ENCODE data around the gene RNF123. TPM values are rescaled to one million over a fixed set of nuclear protein-coding genes. Genes with fewer than 3 reads are reported as not detected.
"Not testable (repeated sequence)": the region's sequence is repeated elsewhere in the genome, so short reads cannot be mapped to it uniquely, and the experiment has no call there.

The RNF123 gene
- total RNA-seq, 1 donor from 2014 or later, result 31.3 TPM

GRCh38 chr3:49733551-49733950 lies 44.2 kb downstream of the RNF123 start:
- H3K36me3 ChIP-seq (ENCODE audit: control insufficient read depth in 3 of 3, insufficient read depth in 3 of 3, low read length in 3 of 3), result peaks cover 41 to 50% (median 45%) of the 10 kb centered on the region in 3 donors
- no peak overlapping the region for H3K4me3 ChIP-seq (ENCODE audit: low read length in 3 of 3)
- no peaks in the 10 kb centered on the region for H3K9me3 ChIP-seq (ENCODE audit: control insufficient read depth in 3 of 3, low read length in 3 of 3)
- H3K9ac ChIP-seq (ENCODE audit: low read depth in 1 of 3, low read length in 3 of 3), result no peak overlapping the region
- H3K4me1 ChIP-seq (ENCODE audit: control insufficient read depth in 3 of 3, insufficient read depth in 3 of 3, low read length in 3 of 3), result no peaks in the 10 kb centered on the region
- H3K27ac ChIP-seq (ENCODE audit: low read depth, low read length), result no peak overlapping the region
- no peaks in the 10 kb centered on the region for H3K27me3 ChIP-seq (ENCODE audit: control insufficient read depth in 3 of 3, insufficient read depth in 3 of 3, low read length in 3 of 3)

GRCh38 chr3:49734752-49735151 lies 45.4 kb downstream of the RNF123 start:
- Histone ChIP-seq H3K27ac (ENCODE audit: low read depth, low read length) (no peak overlapping the region), H3K36me3 (ENCODE audit: control insufficient read depth in 3 of 3, insufficient read depth in 3 of 3, low read length in 3 of 3) (peaks cover 41 to 52% (median 45%) of the 10 kb centered on the region in 3 donors), H3K4me1 (ENCODE audit: control insufficient read depth in 3 of 3, insufficient read depth in 3 of 3, low read length in 3 of 3) (no peaks in the 10 kb centered on the region), H3K9ac (ENCODE audit: low read depth in 1 of 3, low read length in 3 of 3) (no peak overlapping the region), H3K27me3 (ENCODE audit: control insufficient read depth in 3 of 3, insufficient read depth in 3 of 3, low read length in 3 of 3) (no peaks in the 10 kb centered on the region), H3K4me3 (ENCODE audit: low read length in 3 of 3) (no peak overlapping the region), H3K9me3 (ENCODE audit: control insufficient read depth in 3 of 3, low read length in 3 of 3) (no peaks in the 10 kb centered on the region)

GRCh38 chr3:49738067-49738713 lies 48.8 kb downstream of the RNF123 start:
- H3K36me3 ChIP-seq (ENCODE audit: control insufficient read depth in 3 of 3, insufficient read depth in 3 of 3, low read length in 3 of 3), result peaks cover 20 to 35% (median 35%) of the 10 kb centered on the region in 3 donors

DNA sequence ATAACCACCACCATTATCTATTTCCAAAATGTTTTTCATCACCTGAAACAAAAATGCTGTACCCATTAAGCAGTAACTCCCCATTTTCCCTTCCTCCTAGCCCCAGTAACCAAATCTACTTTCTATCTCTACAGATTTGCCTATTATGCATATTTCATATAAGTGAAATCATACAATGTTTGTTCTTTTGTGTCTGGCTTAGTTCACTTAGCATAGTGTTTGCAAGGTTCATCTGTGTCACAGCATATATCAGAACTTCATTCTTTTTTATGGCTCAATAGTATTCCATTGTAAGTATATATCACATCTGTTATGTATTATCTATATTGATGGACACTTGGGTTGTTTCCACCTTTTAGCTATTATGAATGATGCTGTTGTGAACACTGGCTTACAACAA lies 51.1 kb downstream of the RNF123 start:
- Histone ChIP-seq H3K4me3 (ENCODE audit: low read length in 3 of 3) (no peak overlapping the region), H3K9me3 (ENCODE audit: control insufficient read depth in 3 of 3, low read length in 3 of 3) (no peaks in the 10 kb centered on the region), H3K4me1 (ENCODE audit: control insufficient read depth in 3 of 3, insufficient read depth in 3 of 3, low read length in 3 of 3) (no peaks in the 10 kb centered on the region), H3K36me3 (ENCODE audit: control insufficient read depth in 3 of 3, insufficient read depth in 3 of 3, low read length in 3 of 3) (peaks cover 11 to 24% (median 20%) of the 10 kb centered on the region in 3 donors), H3K27me3 (ENCODE audit: control insufficient read depth in 3 of 3, insufficient read depth in 3 of 3, low read length in 3 of 3) (no peaks in the 10 kb centered on the region), H3K27ac (ENCODE audit: low read depth, low read length) (no peak overlapping the region), H3K9ac (ENCODE audit: low read depth in 1 of 3, low read length in 3 of 3) (no peak overlapping the region)

More at GRCh38 chr3:49738067-49738713, 48.8 kb downstream of the RNF123 start:
- Histone ChIP-seq H3K9ac (ENCODE audit: low read depth in 1 of 3, low read length in 3 of 3) (no peak overlapping the region), H3K9me3 (ENCODE audit: control insufficient read depth in 3 of 3, low read length in 3 of 3) (no peaks in the 10 kb centered on the region), H3K27ac (ENCODE audit: low read depth, low read length) (no peak overlapping the region), H3K4me3 (ENCODE audit: low read length in 3 of 3) (no peak overlapping the region), H3K4me1 (ENCODE audit: control insufficient read depth in 3 of 3, insufficient read depth in 3 of 3, low read length in 3 of 3) (no peaks in the 10 kb centered on the region), H3K27me3 (ENCODE audit: control insufficient read depth in 3 of 3, insufficient read depth in 3 of 3, low read length in 3 of 3) (no peaks in the 10 kb centered on the region)

GRCh38 chr3:49745986-49746385 lies 56.6 kb downstream of the RNF123 start:
- Histone ChIP-seq H3K36me3 (ENCODE audit: control insufficient read depth in 3 of 3, insufficient read depth in 3 of 3, low read length in 3 of 3) (peaks cover 9 to 15% (median 10%) of the 10 kb centered on the region in 3 donors), H3K9ac (ENCODE audit: low read depth in 1 of 3, low read length in 3 of 3) (no peak overlapping the region), H3K9me3 (ENCODE audit: control insufficient read depth in 3 of 3, low read length in 3 of 3) (no peaks in the 10 kb centered on the region), H3K27me3 (ENCODE audit: control insufficient read depth in 3 of 3, insufficient read depth in 3 of 3, low read length in 3 of 3) (no peaks in the 10 kb centered on the region), H3K27ac (ENCODE audit: low read depth, low read length) (no peak overlapping the region), H3K4me3 (ENCODE audit: low read length in 3 of 3) (no peak overlapping the region), H3K4me1 (ENCODE audit: control insufficient read depth in 3 of 3, insufficient read depth in 3 of 3, low read length in 3 of 3) (peaks cover 0 to 5% (median 0%) of the 10 kb centered on the region in 3 donors)

DNA sequence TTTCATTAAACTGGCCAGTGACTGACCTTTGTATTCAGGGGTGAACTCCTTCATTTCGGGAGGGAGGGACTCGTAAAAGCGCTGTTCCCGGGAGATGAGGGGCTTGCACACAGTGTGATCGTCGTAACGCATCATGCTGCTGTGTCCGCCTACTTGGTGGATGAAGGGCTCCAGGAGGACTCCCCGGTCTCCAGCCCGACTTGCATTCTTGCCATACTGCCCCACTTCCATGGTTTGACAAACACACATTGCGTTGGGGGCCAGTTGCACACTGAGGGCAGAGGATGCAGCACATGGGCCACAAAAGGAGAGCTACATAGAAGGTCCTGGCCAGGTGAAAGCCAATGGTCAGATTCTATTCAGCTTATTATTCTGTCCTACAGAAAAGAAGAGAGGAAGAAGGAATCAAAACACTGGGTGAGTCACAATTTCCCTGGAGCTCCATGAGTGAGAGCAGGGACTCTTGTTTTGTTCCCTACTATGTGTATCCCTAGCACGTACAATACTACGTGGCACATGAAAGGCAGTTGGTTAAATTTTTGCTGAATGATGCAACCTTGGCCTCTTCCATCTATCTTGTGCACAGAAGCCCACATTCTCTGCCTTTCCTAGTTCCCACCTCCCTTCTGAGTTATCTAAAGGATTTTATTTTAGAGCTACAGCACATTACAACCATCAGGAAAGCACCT lies 58.6 kb downstream of the RNF123 start:
- H3K9ac ChIP-seq (ENCODE audit: low read depth in 1 of 3, low read length in 3 of 3), result no peak overlapping the region
- H3K9me3 ChIP-seq (ENCODE audit: control insufficient read depth in 3 of 3, low read length in 3 of 3), result no peaks in the 10 kb centered on the region
- peaks cover 0 to 5% (median 0%) of the 10 kb centered on the region in 3 donors for H3K4me1 ChIP-seq (ENCODE audit: control insufficient read depth in 3 of 3, insufficient read depth in 3 of 3, low read length in 3 of 3)
- H3K36me3 ChIP-seq (ENCODE audit: control insufficient read depth in 3 of 3, insufficient read depth in 3 of 3, low read length in 3 of 3), result peaks cover 9 to 15% (median 10%) of the 10 kb centered on the region in 3 donors
- no peak overlapping the region for H3K27ac ChIP-seq (ENCODE audit: low read depth, low read length)
- no peaks in the 10 kb centered on the region for H3K27me3 ChIP-seq (ENCODE audit: control insufficient read depth in 3 of 3, insufficient read depth in 3 of 3, low read length in 3 of 3)
- no peak overlapping the region for H3K4me3 ChIP-seq (ENCODE audit: low read length in 3 of 3)

GRCh38 chr3:49748874-49749273 lies 59.5 kb downstream of the RNF123 start:
- H3K9me3 ChIP-seq (ENCODE audit: control insufficient read depth in 3 of 3, low read length in 3 of 3); H3K27me3 ChIP-seq (ENCODE audit: control insufficient read depth in 3 of 3, insufficient read depth in 3 of 3, low read length in 3 of 3); H3K27ac ChIP-seq (ENCODE audit: low read depth, low read length); H3K4me1 ChIP-seq (ENCODE audit: control insufficient read depth in 3 of 3, insufficient read depth in 3 of 3, low read length in 3 of 3); H3K9ac ChIP-seq (ENCODE audit: low read depth in 1 of 3, low read length in 3 of 3); H3K4me3 ChIP-seq (ENCODE audit: low read length in 3 of 3): not testable (repeated sequence)
- H3K36me3 ChIP-seq (ENCODE audit: control insufficient read depth in 3 of 3, insufficient read depth in 3 of 3, low read length in 3 of 3), result peaks cover 8 to 15% (median 9%) of the 10 kb centered on the region in 3 donors

- Histone ChIP-seq H3K9me3 (ENCODE audit: control insufficient read depth in 3 of 3, low read length in 3 of 3) (no peaks in the 10 kb centered on the region), H3K36me3 (ENCODE audit: control insufficient read depth in 3 of 3, insufficient read depth in 3 of 3, low read length in 3 of 3) (peaks cover 8 to 15% (median 9%) of the 10 kb centered on the region in 3 donors), H3K4me1 (ENCODE audit: control insufficient read depth in 3 of 3, insufficient read depth in 3 of 3, low read length in 3 of 3) (peaks cover 5 to 7% (median 7%) of the 10 kb centered on the region in 3 donors), H3K9ac (ENCODE audit: low read depth in 1 of 3, low read length in 3 of 3) (no peak overlapping the region), H3K4me3 (ENCODE audit: low read length in 3 of 3) (no peak overlapping the region), H3K27me3 (ENCODE audit: control insufficient read depth in 3 of 3, insufficient read depth in 3 of 3, low read length in 3 of 3) (no peaks in the 10 kb centered on the region), H3K27ac (ENCODE audit: low read depth, low read length) (no peak overlapping the region)
These were observed 60.7 kb downstream of the RNF123 start for GRCh38 chr3:49750056-49750455.

DNA sequence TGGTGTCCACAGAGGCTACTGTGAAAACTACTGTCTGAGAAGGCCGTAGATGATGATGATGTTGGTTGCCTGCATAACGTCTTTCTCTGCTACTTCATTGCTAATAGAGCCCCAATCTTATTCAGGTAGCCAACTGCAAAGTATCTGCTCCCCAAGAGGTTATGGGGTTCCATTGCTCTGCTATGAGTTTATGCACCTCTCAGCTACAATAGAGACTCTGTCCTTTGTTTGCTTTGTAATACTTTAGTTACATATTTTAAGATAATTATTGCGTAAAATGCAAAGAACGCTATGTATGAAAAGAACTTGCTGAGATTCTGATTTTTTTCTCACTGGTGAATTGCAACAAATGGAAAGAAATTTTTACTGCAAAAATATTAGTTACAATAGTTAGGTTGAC lies 62.1 kb downstream of the RNF123 start:
- H3K36me3 ChIP-seq (ENCODE audit: control insufficient read depth in 3 of 3, insufficient read depth in 3 of 3, low read length in 3 of 3), result peaks cover 8 to 12% (median 9%) of the 10 kb centered on the region in 3 donors
- no peak overlapping the region for H3K9ac ChIP-seq (ENCODE audit: low read depth in 1 of 3, low read length in 3 of 3)
- peaks cover 5 to 7% (median 7%) of the 10 kb centered on the region in 3 donors for H3K4me1 ChIP-seq (ENCODE audit: control insufficient read depth in 3 of 3, insufficient read depth in 3 of 3, low read length in 3 of 3)
- H3K9me3 ChIP-seq (ENCODE audit: control insufficient read depth in 3 of 3, low read length in 3 of 3), result no peaks in the 10 kb centered on the region
- no peak overlapping the region for H3K27ac ChIP-seq (ENCODE audit: low read depth, low read length)
- no peaks in the 10 kb centered on the region for H3K27me3 ChIP-seq (ENCODE audit: control insufficient read depth in 3 of 3, insufficient read depth in 3 of 3, low read length in 3 of 3)
- H3K4me3 ChIP-seq (ENCODE audit: low read length in 3 of 3), result no peak overlapping the region

DNA sequence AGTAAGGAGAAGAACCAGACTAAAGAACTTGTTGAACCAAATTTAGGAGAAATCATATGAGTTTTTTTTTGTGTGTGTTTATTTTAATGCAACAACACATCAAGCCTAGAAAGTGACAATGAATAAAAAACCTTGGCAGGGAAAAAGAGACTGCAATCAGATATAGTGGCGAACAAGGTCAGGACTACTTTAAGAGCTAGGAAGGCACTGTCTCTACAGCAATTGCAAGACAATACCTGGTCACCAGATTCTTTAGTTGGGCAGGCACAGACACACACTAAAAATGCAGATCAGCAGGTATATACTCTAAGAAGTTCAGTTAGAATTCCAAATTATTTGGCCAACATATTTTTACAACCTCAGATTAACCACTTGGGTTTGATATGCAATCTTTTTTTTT lies 65.2 kb downstream of the RNF123 start:
- Histone ChIP-seq H3K36me3 (ENCODE audit: control insufficient read depth in 3 of 3, insufficient read depth in 3 of 3, low read length in 3 of 3) (peaks cover 0 to 2% (median 0%) of the 10 kb centered on the region in 3 donors), H3K9me3 (ENCODE audit: control insufficient read depth in 3 of 3, low read length in 3 of 3) (no peaks in the 10 kb centered on the region), H3K9ac (ENCODE audit: low read depth in 1 of 3, low read length in 3 of 3) (peak overlapping the region in 1 of 3 donors; percentile 16), H3K27ac (ENCODE audit: low read depth, low read length) (no peak overlapping the region), H3K4me1 (ENCODE audit: control insufficient read depth in 3 of 3, insufficient read depth in 3 of 3, low read length in 3 of 3) (peaks cover 5 to 12% (median 12%) of the 10 kb centered on the region in 3 donors), H3K27me3 (ENCODE audit: control insufficient read depth in 3 of 3, insufficient read depth in 3 of 3, low read length in 3 of 3) (no peaks in the 10 kb centered on the region), H3K4me3 (ENCODE audit: low read length in 3 of 3) (no peak overlapping the region)

Measured in skeletal muscle tissue (tissue), 4 donors.